GM19397 (cell line): ENCODE measurements around the gene GALT.

Experiments
- ATAC-seq: cut with Tn5 transposase; IDR thresholded peaks from one replicate; pipeline ENCODE4 v1.9.1; 2021; ENCODE audit warnings: mild to moderate bottlenecking, moderate library complexity; ENCODE audit not compliant: unreplicated experiment

Gene GALT

DNA sequence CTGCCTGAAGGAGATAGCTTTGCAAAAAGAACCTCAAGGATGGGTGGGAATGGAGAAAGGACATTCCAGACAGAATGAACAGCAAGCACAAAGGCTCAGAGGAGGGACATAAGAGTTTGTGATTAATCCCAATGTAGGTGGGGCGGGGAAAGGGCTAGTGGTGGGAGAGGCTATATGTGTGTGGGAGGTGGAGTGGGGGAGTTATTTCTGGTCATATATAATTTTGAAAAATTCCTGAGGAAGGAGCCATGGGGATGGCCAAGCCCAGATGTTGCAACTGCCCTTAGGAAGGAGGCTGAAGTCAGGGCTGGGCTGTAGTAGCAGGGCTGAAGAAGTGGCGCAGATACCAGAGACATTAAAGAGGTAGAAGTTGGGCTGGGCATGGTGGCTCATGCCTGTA is 29.4 kb downstream of the GALT start:
- no peak for ATAC-seq

- no peak for ATAC-seq
Observed at GRCh38 chr9:34684145-34684544, 37.7 kb downstream of the GALT start.

GRCh38 chr9:34684816-34685215 is 38.3 kb downstream of the GALT start:
- no peak for ATAC-seq

- ATAC-seq, result no peak
Observed at GRCh38 chr9:34685591-34685990, 39.1 kb downstream of the GALT start.

- no peak for ATAC-seq
Observed at GRCh38 chr9:34686231-34686630, 39.8 kb downstream of the GALT start.

DNA sequence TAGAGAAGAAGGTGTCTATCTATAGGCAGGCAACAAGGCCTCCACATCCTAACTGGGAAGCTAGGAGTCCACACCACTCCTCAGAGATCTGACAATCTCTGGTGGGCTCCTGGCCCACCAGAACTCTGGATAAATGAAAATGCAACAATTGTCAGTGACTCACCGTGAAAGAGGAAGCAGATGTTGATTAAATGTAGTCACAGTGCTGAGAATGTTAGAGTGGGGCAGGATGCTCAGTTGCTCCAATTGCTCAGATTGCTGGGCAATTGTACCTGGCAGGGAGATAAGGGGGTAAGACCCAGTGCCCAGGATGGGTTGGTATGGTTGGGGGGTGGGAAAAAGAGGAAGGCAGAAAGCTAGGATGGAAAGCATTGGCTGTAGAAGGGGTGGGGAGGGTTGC is 40.3 kb downstream of the GALT start:
- ATAC-seq, result no peak

- no peak for ATAC-seq
Observed at GRCh38 chr9:34687276-34688030, 41.0 kb downstream of the GALT start.

DNA sequence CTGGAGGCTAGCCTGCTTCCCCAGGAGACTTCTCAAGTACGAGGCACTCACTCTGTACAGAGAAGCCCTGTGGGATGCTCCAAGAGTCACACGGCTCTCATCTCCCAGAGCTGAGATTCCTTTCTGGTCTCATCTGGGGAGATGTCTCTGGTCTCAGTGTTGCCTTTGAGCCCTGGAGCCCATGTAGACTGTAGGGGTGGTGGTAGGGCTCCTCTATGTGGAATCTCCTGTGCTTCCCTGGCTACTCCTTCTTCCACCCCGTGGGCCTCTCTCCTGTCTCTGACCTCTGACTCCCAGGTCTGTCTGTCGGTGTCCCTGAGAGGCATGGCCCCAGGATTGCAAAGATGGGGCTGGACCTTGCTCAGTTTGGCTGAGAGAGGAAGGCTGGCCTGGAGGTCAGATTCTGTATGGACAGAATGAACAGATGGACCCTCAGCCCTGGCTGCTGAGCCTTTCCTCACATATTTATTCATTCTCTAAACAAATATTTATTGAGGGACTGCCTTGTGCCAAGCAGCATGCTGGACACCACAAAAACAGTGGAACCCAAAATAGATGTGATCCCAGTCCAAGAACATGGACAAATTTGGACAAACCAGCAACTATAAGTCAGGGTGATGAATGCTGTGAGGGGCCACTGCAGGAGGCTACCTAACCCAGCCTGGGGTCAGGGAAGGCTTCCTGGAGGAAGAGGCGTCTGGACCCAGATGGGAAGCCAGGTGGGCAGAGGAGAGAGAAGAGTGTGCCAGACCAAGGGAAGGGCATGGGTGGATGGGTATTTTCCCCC is 42.0 kb downstream of the GALT start:
- no peak for ATAC-seq

DNA sequence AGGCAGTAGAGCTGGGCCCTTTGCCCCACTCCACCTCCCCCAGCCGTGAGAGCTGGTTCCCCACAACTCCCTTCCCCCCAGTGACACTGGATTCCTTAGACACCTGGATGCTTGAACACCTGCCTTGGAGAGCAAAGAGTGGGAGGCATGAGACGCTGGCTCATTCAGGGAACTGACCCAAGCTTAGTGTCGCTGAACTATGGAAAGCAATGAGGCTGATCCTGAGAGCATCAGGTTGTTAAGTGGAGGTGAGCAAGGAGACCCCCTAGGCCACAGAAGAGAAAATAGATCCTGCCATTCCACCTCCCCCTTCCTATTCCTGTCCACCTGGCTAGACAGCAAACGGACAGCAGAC is 42.6 kb downstream of the GALT start:
- no peak for ATAC-seq

DNA sequence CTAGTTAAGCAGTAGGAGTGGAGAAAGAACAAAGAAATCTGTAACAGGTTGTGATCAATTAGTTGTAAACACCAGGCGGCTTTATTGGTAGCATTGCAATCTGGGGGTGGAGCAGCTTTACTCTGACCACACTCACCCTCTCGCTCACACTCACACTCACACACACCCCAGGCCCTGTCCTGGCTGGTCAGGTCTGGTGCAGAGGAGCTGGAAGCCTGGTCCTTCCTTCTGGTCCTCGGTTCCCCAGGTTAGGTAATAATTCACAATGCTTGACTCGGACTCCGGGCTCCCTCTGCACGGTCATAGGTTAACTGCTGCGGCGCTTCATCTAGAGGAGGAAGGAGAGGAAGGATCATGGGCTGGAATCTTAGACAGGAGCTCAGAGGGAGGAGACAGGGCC is 43.0 kb downstream of the GALT start:
- ATAC-seq, result no peak

GRCh38 chr9:34690983-34691935 is 44.8 kb downstream of the GALT start, which contains the start of gene CCL19:
Gene CCL19, minus strand, starts transcription at chr9:34691276. Its CDS starts 137 bp downstream, at chr9:34691139.
- no peak for ATAC-seq

GRCh38 chr9:34691936-34692315 is 45.5 kb downstream of the GALT start:
- no peak for ATAC-seq

- ATAC-seq, result no peak
Observed at GRCh38 chr9:34693560-34693959, 47.1 kb downstream of the GALT start.

GRCh38 chr9:34694811-34695210 is 48.3 kb downstream of the GALT start:
- no peak for ATAC-seq
